ENCODE measurements around the gene UBAC2.

DNA sequence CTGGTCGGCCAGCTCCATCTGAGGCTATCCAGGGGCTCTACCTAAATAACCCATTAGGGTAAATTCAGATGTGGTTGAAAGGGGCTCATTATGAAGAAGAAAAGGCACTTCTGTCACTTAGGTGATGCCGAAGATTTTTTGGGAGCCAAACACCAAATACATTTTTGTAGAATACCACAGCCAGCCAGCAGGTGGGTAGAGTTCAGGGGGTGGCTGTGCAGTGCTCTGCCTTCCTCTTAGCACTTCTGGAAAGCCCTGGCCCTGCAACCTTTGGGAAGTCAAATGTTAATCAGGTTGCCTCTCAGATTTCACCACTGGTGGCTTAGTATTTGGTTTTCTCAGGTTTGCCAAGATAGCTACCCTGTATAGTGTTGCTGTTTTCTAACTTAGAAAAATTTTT, 76.1 kb downstream of the UBAC2 start:
- TF ChIP-seq, protein P1, sequence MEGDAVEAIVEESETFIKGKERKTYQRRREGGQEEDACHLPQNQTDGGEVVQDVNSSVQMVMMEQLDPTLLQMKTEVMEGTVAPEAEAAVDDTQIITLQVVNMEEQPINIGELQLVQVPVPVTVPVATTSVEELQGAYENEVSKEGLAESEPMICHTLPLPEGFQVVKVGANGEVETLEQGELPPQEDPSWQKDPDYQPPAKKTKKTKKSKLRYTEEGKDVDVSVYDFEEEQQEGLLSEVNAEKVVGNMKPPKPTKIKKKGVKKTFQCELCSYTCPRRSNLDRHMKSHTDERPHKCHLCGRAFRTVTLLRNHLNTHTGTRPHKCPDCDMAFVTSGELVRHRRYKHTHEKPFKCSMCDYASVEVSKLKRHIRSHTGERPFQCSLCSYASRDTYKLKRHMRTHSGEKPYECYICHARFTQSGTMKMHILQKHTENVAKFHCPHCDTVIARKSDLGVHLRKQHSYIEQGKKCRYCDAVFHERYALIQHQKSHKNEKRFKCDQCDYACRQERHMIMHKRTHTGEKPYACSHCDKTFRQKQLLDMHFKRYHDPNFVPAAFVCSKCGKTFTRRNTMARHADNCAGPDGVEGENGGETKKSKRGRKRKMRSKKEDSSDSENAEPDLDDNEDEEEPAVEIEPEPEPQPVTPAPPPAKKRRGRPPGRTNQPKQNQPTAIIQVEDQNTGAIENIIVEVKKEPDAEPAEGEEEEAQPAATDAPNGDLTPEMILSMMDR (IDR thresholded peaks at IDR 0.05) = no peak
- TF ChIP-seq ZFX (IDR thresholded peaks at IDR 0.05; ENCODE audit: borderline replicate concordance) = no peak
